Neural cell (in vitro differentiated cells): ENCODE measurements around the gene CKLF. TPM values are rescaled to one million over a fixed set of nuclear protein-coding genes. Genes with fewer than 3 reads are reported as not detected.

ENCODE experiments used
- H2AFZ ChIP-seq: fragments of 200-600, 300-800 bp; sonication (generic), shearing (Covaris generic); 2 replicates; pipeline ENCODE4 v1.6.0; 2014; ENCODE audit warnings: low read depth, mild to moderate bottlenecking, antibody characterized with exemption, low read length, moderate library complexity
- H3F3A ChIP-seq: fragments of 200-600 bp; shearing (Covaris generic); 2 replicates; pipeline ENCODE4 v1.6.1; 2016; ENCODE audit warnings: mild to moderate bottlenecking, moderate library complexity, mixed read lengths, antibody characterized with exemption, low read length; ENCODE audit not compliant: insufficient read depth, poor library complexity, severe bottlenecking
- H3K27ac ChIP-seq: fragments of 200-600, 300-800 bp; sonication (generic), shearing (Covaris generic); 2 replicates; pipeline ENCODE4 v1.5.1; 2014; ENCODE audit warnings: mild to moderate bottlenecking, low read length, moderate library complexity
- H3K27me3 ChIP-seq: fragments of 300-800, 200-600 bp; sonication (generic), shearing (Covaris generic); 2 replicates; pipeline ENCODE4 v1.6.0; 2014; ENCODE audit warnings: mild to moderate bottlenecking, low read depth, low read length, moderate library complexity; ENCODE audit not compliant: insufficient read depth
- H3K36me3 ChIP-seq: fragments of 300-800, 200-600 bp; sonication (generic), shearing (Covaris generic); 2 replicates; pipeline ENCODE4 v1.5.1; 2014; ENCODE audit warnings: mild to moderate bottlenecking, antibody characterized with exemption, low read length, moderate library complexity; ENCODE audit not compliant: insufficient read depth
- H3K4me2 ChIP-seq: fragments of 300-800, 200-600 bp; sonication (generic), shearing (Covaris generic); 2 replicates; pipeline ENCODE4 v1.6.0; 2014; ENCODE audit warnings: mild to moderate bottlenecking, low read length
- H3K4me3 ChIP-seq: fragments of 300-800, 200-600 bp; sonication (generic), shearing (Covaris generic); 2 replicates; pipeline ENCODE4 v1.5.1; 2014; ENCODE audit warnings: mild to moderate bottlenecking, low read length, moderate library complexity
- H3K79me2 ChIP-seq: fragments of 200-600 bp; shearing (Covaris generic); replicated peaks from 2 replicates; pipeline ENCODE4 v1.6.0; 2014; ENCODE audit warnings: mild to moderate bottlenecking, low read length, moderate library complexity; ENCODE audit not compliant: insufficient read depth
- H3K9ac ChIP-seq: fragments of 300-800, 200-600 bp; sonication (generic), shearing (Covaris generic); 2 replicates; pipeline ENCODE4 v1.6.1; 2016; ENCODE audit warnings: mild to moderate bottlenecking, low read length, mixed read lengths
- H3K9me2 ChIP-seq: fragments of 200-600 bp; shearing (Covaris generic); 2 replicates; pipeline ENCODE4 v1.6.1; 2016; ENCODE audit warnings: mild to moderate bottlenecking, low read length, mixed read lengths; ENCODE audit not compliant: insufficient read depth
- H3K9me3 ChIP-seq: fragments of 200-600, 300-800 bp; sonication (generic), shearing (Covaris generic); 2 replicates; pipeline ENCODE4 v1.6.1; 2016; ENCODE audit warnings: mild to moderate bottlenecking, mixed run types, low read length, moderate library complexity, mixed read lengths
- H4K20me1 ChIP-seq: fragments of 200-600 bp; shearing (Covaris generic); 2 replicates; pipeline ENCODE4 v1.6.1; 2016; ENCODE audit warnings: mild to moderate bottlenecking, mixed run types; ENCODE audit not compliant: insufficient read depth
- EP300 ChIP-seq: fragments of 450-650 bp; conservative IDR thresholded peaks from 2 replicates; pipeline ENCODE4 v1.6.1; 2014; ENCODE audit warnings: antibody characterized with exemption, mild to moderate bottlenecking, moderate library complexity; ENCODE audit not compliant: poor library complexity, severe bottlenecking
- EZH2 ChIP-seq: fragments of 200-600, 300-800 bp; shearing (Covaris generic), sonication (generic); IDR thresholded peaks from 2 replicates; pipeline ENCODE4 v1.6.1; 2014; ENCODE audit warnings: antibody characterized with exemption, low read length, borderline replicate concordance, mild to moderate bottlenecking; ENCODE audit not compliant: insufficient read depth, poor library complexity, severe bottlenecking
- MXI1 ChIP-seq: fragments of 450-650 bp; conservative IDR thresholded peaks from 2 replicates; pipeline ENCODE4 v1.6.1; 2014; ENCODE audit warnings: antibody characterized with exemption, mild to moderate bottlenecking; ENCODE audit not compliant: poor library complexity, severe bottlenecking
- POLR2AphosphoS5 ChIP-seq: IDR thresholded peaks from 2 replicates; pipeline ENCODE4 v1.6.1; 2012
- RAD21 ChIP-seq: fragments of 450-650 bp; conservative IDR thresholded peaks from 2 replicates; pipeline ENCODE4 v1.6.1; 2014; ENCODE audit warnings: antibody characterized with exemption, mild to moderate bottlenecking, moderate library complexity
- SMC3 ChIP-seq: fragments of 450-650 bp; conservative IDR thresholded peaks from 2 replicates; pipeline ENCODE4 v1.6.1; 2014; ENCODE audit warnings: antibody characterized with exemption, mild to moderate bottlenecking, moderate library complexity; ENCODE audit not compliant: poor library complexity
- TAF1 ChIP-seq: IDR thresholded peaks from 2 replicates; pipeline ENCODE4 v1.6.1; 2012; ENCODE audit warnings: low read depth
- polyA plus RNA-seq: library from polyadenylated mRNA; depleted of rRNA; stranded (reverse); fragments of >200 nt; gene quantifications from 2 replicates; pipeline ENCODE4 v1.2.3, GENCODE V29; 2014
- TF ChIP-seq, protein P1 (sequence below): IDR thresholded peaks from 2 replicates; pipeline ENCODE4 v1.6.1; 2012; ENCODE audit warnings: borderline replicate concordance
- TF ChIP-seq, protein P2 (sequence below): fragments of 450-650 bp; IDR thresholded peaks from 2 replicates; pipeline ENCODE4 v1.5.1; 2014; ENCODE audit warnings: antibody characterized with exemption, mild to moderate bottlenecking, moderate library complexity; ENCODE audit not compliant: poor library complexity, severe bottlenecking

The CKLF gene
- polyA plus RNA-seq, 1 donor from 2014 or later, result 40.8 TPM

GRCh38 chr16:66554021-66554420 is 1.6 kb downstream of the CKLF start:
- Histone ChIP-seq H3K27me3 (no peaks in the 10 kb centered on the region), H4K20me1 (no peaks in the 10 kb centered on the region), H3K9ac (no peak overlapping the region), H3K27ac (no peak overlapping the region), H3F3A (no peaks in the 10 kb centered on the region), H2AFZ (no peak overlapping the region), H3K9me2 (no peaks in the 10 kb centered on the region), H3K36me3 (no peaks in the 10 kb centered on the region), H3K79me2 (no peaks in the 10 kb centered on the region), H3K9me3 (no peaks in the 10 kb centered on the region), H3K4me2 (no peak overlapping the region), H3K4me3 (no peak overlapping the region)
- TF ChIP-seq, protein P1, sequence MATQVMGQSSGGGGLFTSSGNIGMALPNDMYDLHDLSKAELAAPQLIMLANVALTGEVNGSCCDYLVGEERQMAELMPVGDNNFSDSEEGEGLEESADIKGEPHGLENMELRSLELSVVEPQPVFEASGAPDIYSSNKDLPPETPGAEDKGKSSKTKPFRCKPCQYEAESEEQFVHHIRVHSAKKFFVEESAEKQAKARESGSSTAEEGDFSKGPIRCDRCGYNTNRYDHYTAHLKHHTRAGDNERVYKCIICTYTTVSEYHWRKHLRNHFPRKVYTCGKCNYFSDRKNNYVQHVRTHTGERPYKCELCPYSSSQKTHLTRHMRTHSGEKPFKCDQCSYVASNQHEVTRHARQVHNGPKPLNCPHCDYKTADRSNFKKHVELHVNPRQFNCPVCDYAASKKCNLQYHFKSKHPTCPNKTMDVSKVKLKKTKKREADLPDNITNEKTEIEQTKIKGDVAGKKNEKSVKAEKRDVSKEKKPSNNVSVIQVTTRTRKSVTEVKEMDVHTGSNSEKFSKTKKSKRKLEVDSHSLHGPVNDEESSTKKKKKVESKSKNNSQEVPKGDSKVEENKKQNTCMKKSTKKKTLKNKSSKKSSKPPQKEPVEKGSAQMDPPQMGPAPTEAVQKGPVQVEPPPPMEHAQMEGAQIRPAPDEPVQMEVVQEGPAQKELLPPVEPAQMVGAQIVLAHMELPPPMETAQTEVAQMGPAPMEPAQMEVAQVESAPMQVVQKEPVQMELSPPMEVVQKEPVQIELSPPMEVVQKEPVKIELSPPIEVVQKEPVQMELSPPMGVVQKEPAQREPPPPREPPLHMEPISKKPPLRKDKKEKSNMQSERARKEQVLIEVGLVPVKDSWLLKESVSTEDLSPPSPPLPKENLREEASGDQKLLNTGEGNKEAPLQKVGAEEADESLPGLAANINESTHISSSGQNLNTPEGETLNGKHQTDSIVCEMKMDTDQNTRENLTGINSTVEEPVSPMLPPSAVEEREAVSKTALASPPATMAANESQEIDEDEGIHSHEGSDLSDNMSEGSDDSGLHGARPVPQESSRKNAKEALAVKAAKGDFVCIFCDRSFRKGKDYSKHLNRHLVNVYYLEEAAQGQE, result no peak
- TF ChIP-seq TAF1, result no peak

DNA sequence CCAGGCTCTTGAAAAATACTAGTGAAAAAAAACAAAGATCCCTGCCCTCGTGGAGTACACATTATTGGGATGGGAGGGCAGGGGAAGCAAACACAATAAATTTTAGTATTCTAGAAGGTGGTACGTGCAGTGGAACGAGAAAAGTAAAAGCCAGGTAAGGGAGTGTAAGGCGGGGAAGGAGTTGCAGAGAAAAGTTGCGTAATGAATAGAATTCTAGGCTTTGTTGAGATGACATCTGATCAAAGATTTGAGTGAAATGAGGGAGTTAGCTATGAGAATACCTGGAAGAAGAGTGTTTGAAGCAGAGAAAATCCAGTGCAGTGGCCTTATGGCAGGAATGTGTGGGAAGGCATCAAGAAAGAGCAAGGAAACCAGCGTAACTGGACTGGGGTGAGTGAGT is 2.1 kb downstream of the CKLF start:
- Histone ChIP-seq H3F3A (no peaks in the 10 kb centered on the region), H3K36me3 (no peaks in the 10 kb centered on the region), H4K20me1 (no peaks in the 10 kb centered on the region), H3K27ac (no peak overlapping the region), H3K9me3 (no peaks in the 10 kb centered on the region), H3K27me3 (no peaks in the 10 kb centered on the region), H3K79me2 (no peaks in the 10 kb centered on the region), H3K9me2 (no peaks in the 10 kb centered on the region), H3K9ac (no peak overlapping the region), H3K4me3 (no peak overlapping the region), H3K4me2 (no peak overlapping the region), H2AFZ (no peak overlapping the region)
- TF ChIP-seq SMC3 (no peak), TAF1 (no peak), EP300 (no peak), MXI1 (no peak), RAD21 (no peak), EZH2 (no peak), POLR2AphosphoS5 (no peak)
- TF ChIP-seq, protein P2, sequence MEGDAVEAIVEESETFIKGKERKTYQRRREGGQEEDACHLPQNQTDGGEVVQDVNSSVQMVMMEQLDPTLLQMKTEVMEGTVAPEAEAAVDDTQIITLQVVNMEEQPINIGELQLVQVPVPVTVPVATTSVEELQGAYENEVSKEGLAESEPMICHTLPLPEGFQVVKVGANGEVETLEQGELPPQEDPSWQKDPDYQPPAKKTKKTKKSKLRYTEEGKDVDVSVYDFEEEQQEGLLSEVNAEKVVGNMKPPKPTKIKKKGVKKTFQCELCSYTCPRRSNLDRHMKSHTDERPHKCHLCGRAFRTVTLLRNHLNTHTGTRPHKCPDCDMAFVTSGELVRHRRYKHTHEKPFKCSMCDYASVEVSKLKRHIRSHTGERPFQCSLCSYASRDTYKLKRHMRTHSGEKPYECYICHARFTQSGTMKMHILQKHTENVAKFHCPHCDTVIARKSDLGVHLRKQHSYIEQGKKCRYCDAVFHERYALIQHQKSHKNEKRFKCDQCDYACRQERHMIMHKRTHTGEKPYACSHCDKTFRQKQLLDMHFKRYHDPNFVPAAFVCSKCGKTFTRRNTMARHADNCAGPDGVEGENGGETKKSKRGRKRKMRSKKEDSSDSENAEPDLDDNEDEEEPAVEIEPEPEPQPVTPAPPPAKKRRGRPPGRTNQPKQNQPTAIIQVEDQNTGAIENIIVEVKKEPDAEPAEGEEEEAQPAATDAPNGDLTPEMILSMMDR, result no peak
- TF ChIP-seq, protein P1, result no peak
